ENCODE results near the gene RYR3. TPM values are rescaled to one million over a fixed set of nuclear protein-coding genes. Genes with fewer than 3 reads are reported as not detected.

The RYR3 gene
- polyA plus RNA-seq, 2 donors, result 1.0 to 1.8 TPM

DNA sequence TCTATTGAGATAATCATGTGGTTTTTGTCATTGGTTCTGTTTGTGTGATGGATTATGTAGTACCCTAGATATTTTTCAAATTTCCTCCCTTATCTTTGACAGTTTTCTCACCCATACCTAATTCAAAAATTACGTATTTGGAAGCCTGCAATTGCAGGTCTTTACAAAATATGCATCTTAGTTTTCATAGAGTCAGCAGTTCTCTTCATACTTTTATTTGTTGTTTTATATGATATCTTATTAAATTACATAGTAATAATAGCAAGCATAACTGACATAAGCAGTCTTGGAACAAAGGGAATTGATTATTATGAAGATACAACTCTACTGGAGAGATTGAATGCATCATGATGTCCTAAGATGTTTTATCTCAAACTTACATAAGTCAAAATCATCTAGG is 442.2 kb downstream of the RYR3 start:
- Histone ChIP-seq H3K4me1 (ENCODE audit: control insufficient read depth in 2 of 2, insufficient read depth in 2 of 2, low read length in 1 of 2) (no peaks in the 10 kb centered on the region), H3K36me3 (ENCODE audit: control insufficient read depth in 2 of 2, insufficient read depth in 2 of 2, low read length in 1 of 2) (no peaks in the 10 kb centered on the region), H3K27ac (ENCODE audit: low read depth in 2 of 2, low read length in 1 of 2) (no peak overlapping the region), H3K9me3 (ENCODE audit: control insufficient read depth in 2 of 2, insufficient read depth in 1 of 2, low read depth in 1 of 2, low read length in 1 of 2) (no peaks in the 10 kb centered on the region), H3K4me3 (ENCODE audit: low read depth in 1 of 2, low read length in 2 of 2) (no peak overlapping the region), H3K27me3 (ENCODE audit: control insufficient read depth in 1 of 2, insufficient read depth in 2 of 2, low read length in 2 of 2) (no peaks in the 10 kb centered on the region)
- WGBS, 2 donors, result 80 to 88% methylated on average over 1 of the region's 1 CpG

DNA sequence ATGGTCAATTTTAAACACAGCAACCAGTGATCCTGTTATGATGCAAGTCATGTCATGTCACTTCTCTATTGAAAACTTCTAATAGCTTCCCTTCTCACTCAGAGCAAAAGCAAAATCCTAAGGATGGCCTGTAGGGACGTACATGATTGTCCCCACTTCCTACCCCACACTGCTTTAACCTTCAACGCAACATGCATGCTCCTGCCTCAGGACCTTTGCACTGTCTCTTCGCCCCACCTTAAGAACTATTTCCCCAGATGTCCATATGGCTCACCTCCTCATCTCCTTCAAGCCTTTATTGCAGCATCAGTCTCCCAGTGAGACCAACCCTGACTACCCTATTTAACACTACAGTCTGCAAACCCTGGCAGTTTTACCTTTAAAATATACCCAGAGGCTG is 443.5 kb downstream of the RYR3 start:
- H3K27me3 ChIP-seq (ENCODE audit: control insufficient read depth in 1 of 2, insufficient read depth in 2 of 2, low read length in 2 of 2), result no peaks in the 10 kb centered on the region
- no peak overlapping the region for H3K4me3 ChIP-seq (ENCODE audit: low read depth in 1 of 2, low read length in 2 of 2)
- H3K4me1 ChIP-seq (ENCODE audit: control insufficient read depth in 2 of 2, insufficient read depth in 2 of 2, low read length in 1 of 2), result no peaks in the 10 kb centered on the region
- WGBS, 2 donors, result 87 to 88% methylated on average over 3 of the region's 3 CpGs
- no peaks in the 10 kb centered on the region for H3K36me3 ChIP-seq (ENCODE audit: control insufficient read depth in 2 of 2, insufficient read depth in 2 of 2, low read length in 1 of 2)
- H3K27ac ChIP-seq (ENCODE audit: low read depth in 2 of 2, low read length in 1 of 2), result no peak overlapping the region
- no peaks in the 10 kb centered on the region for H3K9me3 ChIP-seq (ENCODE audit: control insufficient read depth in 2 of 2, insufficient read depth in 1 of 2, low read depth in 1 of 2, low read length in 1 of 2)

DNA sequence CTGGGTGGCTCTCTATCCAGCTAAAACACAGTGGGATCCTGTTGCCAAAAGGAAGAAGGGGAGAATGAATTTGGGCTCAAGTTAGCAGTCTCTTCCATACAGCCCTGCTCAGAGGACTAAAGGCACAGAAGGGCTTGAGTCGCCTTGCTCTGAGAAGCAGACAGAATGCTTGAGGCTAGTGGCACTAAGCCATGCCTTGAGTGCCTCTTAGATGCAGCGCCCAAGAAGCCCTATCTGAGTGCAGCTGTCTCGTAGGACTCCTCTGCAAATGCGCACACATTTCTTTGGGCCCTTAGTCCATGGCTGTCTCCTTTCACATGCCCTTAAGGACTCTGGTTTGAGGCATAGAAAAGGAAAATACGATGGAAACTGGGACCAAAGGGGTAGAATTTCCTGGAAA is 446.2 kb downstream of the RYR3 start:
- 69 to 70% methylated on average over 5 of the region's 5 CpGs for WGBS, 2 donors
- H3K4me3 ChIP-seq (ENCODE audit: low read depth in 1 of 2, low read length in 2 of 2), result no peak overlapping the region
- H3K4me1 ChIP-seq (ENCODE audit: control insufficient read depth in 2 of 2, insufficient read depth in 2 of 2, low read length in 1 of 2), result no peaks in the 10 kb centered on the region
- H3K9me3 ChIP-seq (ENCODE audit: control insufficient read depth in 2 of 2, insufficient read depth in 1 of 2, low read depth in 1 of 2, low read length in 1 of 2), result no peaks in the 10 kb centered on the region
- no peaks in the 10 kb centered on the region for H3K27me3 ChIP-seq (ENCODE audit: control insufficient read depth in 1 of 2, insufficient read depth in 2 of 2, low read length in 2 of 2)
- no peak overlapping the region for H3K27ac ChIP-seq (ENCODE audit: low read depth in 2 of 2, low read length in 1 of 2)
- H3K36me3 ChIP-seq (ENCODE audit: control insufficient read depth in 2 of 2, insufficient read depth in 2 of 2, low read length in 1 of 2), result no peaks in the 10 kb centered on the region

DNA sequence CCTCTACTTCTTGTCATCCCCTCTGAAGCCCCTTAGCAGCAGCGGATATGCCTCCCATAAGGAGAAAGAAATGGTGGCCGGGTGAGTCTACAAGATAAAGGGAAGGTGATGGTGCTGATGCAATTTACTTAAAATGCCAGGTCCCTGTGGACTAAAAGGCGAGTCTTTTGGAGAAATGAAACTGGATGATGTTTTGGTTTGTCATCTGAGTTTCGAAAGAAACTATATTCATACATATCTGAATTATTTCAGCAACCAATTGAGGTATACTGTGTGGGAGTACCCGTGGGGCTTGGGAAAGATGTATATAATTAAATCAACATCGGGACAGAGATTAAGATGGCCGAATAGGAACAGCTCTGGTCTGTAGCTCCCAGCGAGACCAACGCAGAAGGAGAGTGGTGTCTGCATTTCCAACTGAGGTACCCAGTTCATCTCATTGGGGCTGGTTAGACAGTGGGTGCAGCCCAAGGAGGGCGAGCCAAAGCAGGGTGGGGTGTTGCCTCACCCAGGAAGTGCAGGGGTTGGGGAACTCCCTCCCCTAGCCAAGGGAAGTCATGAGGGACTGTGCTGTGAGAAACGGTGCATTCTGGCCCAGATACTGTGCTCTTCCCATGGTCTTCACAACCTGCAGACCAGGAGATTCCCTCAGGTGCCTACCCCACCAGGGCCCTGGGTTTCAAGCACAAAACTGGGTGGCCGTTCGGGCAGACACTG is 446.9 kb downstream of the RYR3 start:
- 84 to 85% methylated on average over 13 of the region's 13 CpGs for WGBS, 2 donors
- Histone ChIP-seq H3K4me1 (ENCODE audit: control insufficient read depth in 2 of 2, insufficient read depth in 2 of 2, low read length in 1 of 2) (no peaks in the 10 kb centered on the region), H3K36me3 (ENCODE audit: control insufficient read depth in 2 of 2, insufficient read depth in 2 of 2, low read length in 1 of 2) (no peaks in the 10 kb centered on the region), H3K9me3 (ENCODE audit: control insufficient read depth in 2 of 2, insufficient read depth in 1 of 2, low read depth in 1 of 2, low read length in 1 of 2) (no peaks in the 10 kb centered on the region), H3K4me3 (ENCODE audit: low read depth in 1 of 2, low read length in 2 of 2) (no peak overlapping the region), H3K27ac (ENCODE audit: low read depth in 2 of 2, low read length in 1 of 2) (no peak overlapping the region), H3K27me3 (ENCODE audit: control insufficient read depth in 1 of 2, insufficient read depth in 2 of 2, low read length in 2 of 2) (no peaks in the 10 kb centered on the region)

GRCh38 chr15:33766389-33766788 is 455.6 kb downstream of the RYR3 start:
- WGBS, 2 donors, result 61 to 62% methylated on average over 7 of the region's 7 CpGs
- Histone ChIP-seq H3K9me3 (ENCODE audit: control insufficient read depth in 2 of 2, insufficient read depth in 1 of 2, low read depth in 1 of 2, low read length in 1 of 2) (no peaks in the 10 kb centered on the region), H3K27ac (ENCODE audit: low read depth in 2 of 2, low read length in 1 of 2) (no peak overlapping the region)

DNA sequence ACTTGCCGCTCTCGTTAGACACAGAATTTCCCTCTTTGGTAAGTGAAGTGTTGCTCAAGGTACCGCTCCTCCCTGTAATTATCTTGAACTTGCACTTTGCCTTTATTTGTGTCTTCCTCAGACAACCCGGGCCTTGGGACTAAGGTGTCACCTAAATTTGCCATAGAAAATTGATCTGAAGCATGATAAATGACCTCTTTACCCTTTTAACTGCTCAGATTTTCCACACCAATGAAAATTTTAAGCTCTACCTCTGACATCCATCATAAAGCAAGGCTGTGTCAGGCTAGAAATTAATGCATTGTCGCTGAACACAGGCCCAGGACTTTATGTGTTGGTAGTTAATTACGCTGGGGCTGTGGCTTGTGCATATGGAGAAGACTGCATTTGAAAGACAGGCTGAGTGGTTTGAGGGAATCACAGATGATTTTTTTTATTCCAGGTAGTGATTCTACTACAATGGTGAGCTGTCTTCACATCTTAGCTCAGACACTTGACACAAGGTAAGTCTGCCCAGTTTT is 458.0 kb downstream of the RYR3 start:
- Histone ChIP-seq H3K27ac (ENCODE audit: low read depth in 2 of 2, low read length in 1 of 2) (no peak overlapping the region), H3K27me3 (ENCODE audit: control insufficient read depth in 1 of 2, insufficient read depth in 2 of 2, low read length in 2 of 2) (no peaks in the 10 kb centered on the region), H3K36me3 (ENCODE audit: control insufficient read depth in 2 of 2, insufficient read depth in 2 of 2, low read length in 1 of 2) (no peaks in the 10 kb centered on the region), H3K9me3 (ENCODE audit: control insufficient read depth in 2 of 2, insufficient read depth in 1 of 2, low read depth in 1 of 2, low read length in 1 of 2) (no peaks in the 10 kb centered on the region), H3K4me1 (ENCODE audit: control insufficient read depth in 2 of 2, insufficient read depth in 2 of 2, low read length in 1 of 2) (no peaks in the 10 kb centered on the region), H3K4me3 (ENCODE audit: low read depth in 1 of 2, low read length in 2 of 2) (no peak overlapping the region)
- 67 to 71% methylated on average over 6 of the region's 6 CpGs for WGBS, 2 donors

More at GRCh38 chr15:33766389-33766788, 455.6 kb downstream of the RYR3 start:
- no peaks in the 10 kb centered on the region for H3K27me3 ChIP-seq (ENCODE audit: control insufficient read depth in 1 of 2, insufficient read depth in 2 of 2, low read length in 2 of 2)
- H3K4me3 ChIP-seq (ENCODE audit: low read depth in 1 of 2, low read length in 2 of 2), result no peak overlapping the region
- no peaks in the 10 kb centered on the region for H3K36me3 ChIP-seq (ENCODE audit: control insufficient read depth in 2 of 2, insufficient read depth in 2 of 2, low read length in 1 of 2)
- no peaks in the 10 kb centered on the region for H3K4me1 ChIP-seq (ENCODE audit: control insufficient read depth in 2 of 2, insufficient read depth in 2 of 2, low read length in 1 of 2)

DNA sequence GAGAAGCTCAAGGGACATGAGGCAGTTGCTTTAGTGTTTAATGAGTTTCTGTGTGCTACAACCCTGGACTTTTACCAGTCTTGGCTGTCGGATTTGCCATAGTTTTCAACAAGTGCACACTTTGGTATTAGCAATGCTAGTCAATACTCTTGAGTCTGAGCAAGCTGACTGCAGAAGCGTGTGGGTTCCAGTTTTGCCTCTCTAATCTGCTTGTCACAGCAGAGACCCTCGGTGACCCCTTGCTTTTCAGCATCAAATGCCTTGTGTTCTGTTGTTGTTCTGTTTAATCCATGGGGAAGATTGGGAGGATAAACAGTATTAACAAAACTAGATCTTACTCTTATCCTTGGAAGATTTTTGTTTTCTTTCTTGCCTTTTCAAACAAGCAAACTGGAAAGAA is 463.2 kb downstream of the RYR3 start:
- Histone ChIP-seq H3K36me3 (ENCODE audit: control insufficient read depth in 2 of 2, insufficient read depth in 2 of 2, low read length in 1 of 2) (no peaks in the 10 kb centered on the region), H3K27ac (ENCODE audit: low read depth in 2 of 2, low read length in 1 of 2) (no peak overlapping the region), H3K9me3 (ENCODE audit: control insufficient read depth in 2 of 2, insufficient read depth in 1 of 2, low read depth in 1 of 2, low read length in 1 of 2) (no peaks in the 10 kb centered on the region), H3K27me3 (ENCODE audit: control insufficient read depth in 1 of 2, insufficient read depth in 2 of 2, low read length in 2 of 2) (no peaks in the 10 kb centered on the region), H3K4me1 (ENCODE audit: control insufficient read depth in 2 of 2, insufficient read depth in 2 of 2, low read length in 1 of 2) (no peaks in the 10 kb centered on the region), H3K4me3 (ENCODE audit: low read depth in 1 of 2, low read length in 2 of 2) (no peak overlapping the region)
- 52 to 58% methylated on average over 3 of the region's 3 CpGs for WGBS, 2 donors

- 62 to 64% methylated on average over 2 of the region's 2 CpGs for WGBS, 2 donors
- Histone ChIP-seq H3K36me3 (ENCODE audit: control insufficient read depth in 2 of 2, insufficient read depth in 2 of 2, low read length in 1 of 2) (peaks cover 0 to 4% of the 10 kb centered on the region in 2 donors), H3K4me1 (ENCODE audit: control insufficient read depth in 2 of 2, insufficient read depth in 2 of 2, low read length in 1 of 2) (no peaks in the 10 kb centered on the region), H3K27ac (ENCODE audit: low read depth in 2 of 2, low read length in 1 of 2) (no peak overlapping the region), H3K4me3 (ENCODE audit: low read depth in 1 of 2, low read length in 2 of 2) (no peak overlapping the region), H3K27me3 (ENCODE audit: control insufficient read depth in 1 of 2, insufficient read depth in 2 of 2, low read length in 2 of 2) (no peaks in the 10 kb centered on the region), H3K9me3 (ENCODE audit: control insufficient read depth in 2 of 2, insufficient read depth in 1 of 2, low read depth in 1 of 2, low read length in 1 of 2) (no peaks in the 10 kb centered on the region)
Observed at GRCh38 chr15:33778852-33779251, 468.1 kb downstream of the RYR3 start.

DNA sequence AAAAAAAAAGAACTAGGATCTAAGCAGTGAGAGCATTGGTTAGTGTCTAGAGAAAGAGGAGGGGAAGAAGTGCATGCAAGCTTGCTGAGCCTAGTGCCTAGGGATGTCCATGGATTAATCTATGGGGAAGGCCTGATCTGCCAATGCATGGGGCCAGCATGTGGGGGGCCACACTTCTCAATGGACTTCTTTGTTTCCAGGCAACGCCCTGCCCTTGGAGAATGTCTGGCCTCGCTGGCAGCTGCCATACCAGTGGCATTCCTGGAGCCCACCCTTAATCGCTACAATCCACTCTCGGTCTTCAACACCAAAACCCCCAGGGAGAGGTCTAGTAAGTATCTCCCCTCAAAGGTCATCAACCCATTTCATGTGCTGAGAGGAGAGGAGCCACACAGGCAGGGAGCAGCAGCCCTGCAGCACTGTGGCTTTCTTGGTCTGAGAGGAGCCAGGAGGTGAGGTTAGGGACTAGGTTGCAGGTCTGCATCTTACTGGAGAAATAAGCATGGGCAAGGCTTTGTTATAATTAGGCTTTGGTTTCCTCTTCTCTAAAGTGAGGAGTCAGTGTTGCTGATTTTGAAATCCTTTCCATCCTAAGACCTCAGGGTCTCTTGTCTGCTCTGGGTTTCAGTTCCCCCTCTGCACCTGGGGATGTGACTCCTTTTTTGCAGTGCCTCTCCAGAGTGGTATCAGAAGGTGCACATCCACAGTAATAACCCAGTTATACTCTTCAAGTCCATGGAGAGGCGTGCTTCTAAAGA is 469.4 kb downstream of the RYR3 start:
- Histone ChIP-seq H3K36me3 (ENCODE audit: control insufficient read depth in 2 of 2, insufficient read depth in 2 of 2, low read length in 1 of 2) (peaks cover 0 to 4% of the 10 kb centered on the region in 2 donors), H3K27me3 (ENCODE audit: control insufficient read depth in 1 of 2, insufficient read depth in 2 of 2, low read length in 2 of 2) (no peaks in the 10 kb centered on the region), H3K4me3 (ENCODE audit: low read depth in 1 of 2, low read length in 2 of 2) (no peak overlapping the region), H3K27ac (ENCODE audit: low read depth in 2 of 2, low read length in 1 of 2) (no peak overlapping the region), H3K4me1 (ENCODE audit: control insufficient read depth in 2 of 2, insufficient read depth in 2 of 2, low read length in 1 of 2) (no peaks in the 10 kb centered on the region), H3K9me3 (ENCODE audit: control insufficient read depth in 2 of 2, insufficient read depth in 1 of 2, low read depth in 1 of 2, low read length in 1 of 2) (no peaks in the 10 kb centered on the region)
- 84 to 90% methylated on average over 5 of the region's 5 CpGs for WGBS, 2 donors
